ENCODE measurements around the gene RBM33.
"Not testable (repeated sequence)": the region's sequence is repeated elsewhere in the genome, so short reads cannot be mapped to it uniquely, and the experiment has no call there.

The RBM33 gene

GRCh38 chr7:155688237-155688636 lies 43.8 kb downstream of the RBM33 start:
- H3K18ac ChIP-seq (ENCODE audit: low read length); H3K4me1 ChIP-seq (ENCODE audit: control insufficient read depth in 2 of 2, insufficient read depth in 1 of 2, low read depth in 1 of 2, low read length in 2 of 2); H3K23ac ChIP-seq (ENCODE audit: low read depth, low read length, poor library complexity); H2BK5ac ChIP-seq (ENCODE audit: low read length); H3K9ac ChIP-seq (ENCODE audit: low read depth, low read length, poor library complexity); H2AK5ac ChIP-seq (ENCODE audit: low read depth, low read length); H2BK15ac ChIP-seq (ENCODE audit: low read length); DNase-seq (ENCODE audit: low spot score); H3K4me3 ChIP-seq (ENCODE audit: low read length in 2 of 2); H3K4ac ChIP-seq (ENCODE audit: low read length); H2BK12ac ChIP-seq (ENCODE audit: low read length); H4K8ac ChIP-seq (ENCODE audit: low read depth, low read length); H3K9me3 ChIP-seq (replicated peaks in 1 of 2; ENCODE audit: control insufficient read depth in 2 of 2, insufficient read depth in 1 of 2, low read depth in 1 of 2, low read length in 2 of 2); H3K27me3 ChIP-seq (ENCODE audit: control insufficient read depth in 3 of 3, insufficient read depth in 3 of 3, low read depth in 1 of 3, low read length in 3 of 3); H2AFZ ChIP-seq (ENCODE audit: low read length); H3K4me2 ChIP-seq (ENCODE audit: insufficient read depth, low read length, poor library complexity, severe bottlenecking); H3K14ac ChIP-seq (ENCODE audit: low read length); H3K79me1 ChIP-seq (ENCODE audit: low read depth, low read length); H4K91ac ChIP-seq (ENCODE audit: low read depth, low read length, poor library complexity); H2BK120ac ChIP-seq (ENCODE audit: low read depth, low read length); H3K27ac ChIP-seq (replicated peaks; ENCODE audit: low read length): not testable (repeated sequence)
- no CpG with 5 or more reads among the region's 2 CpGs for WGBS, 2 donors (ENCODE audit: extremely low coverage in 2 of 2, insufficient read length in 2 of 2, insufficient replicate concordance in 1 of 2)
- peaks cover 4 to 45% of the 10 kb centered on the region in 2 donors for H3K36me3 ChIP-seq (replicated peaks in 1 of 2; ENCODE audit: control insufficient read depth in 2 of 2, insufficient read depth in 2 of 2, low read length in 2 of 2)

- H4K91ac ChIP-seq (ENCODE audit: low read depth, low read length, poor library complexity); H3K9ac ChIP-seq (ENCODE audit: low read depth, low read length, poor library complexity); H3K4me1 ChIP-seq (ENCODE audit: control insufficient read depth in 2 of 2, insufficient read depth in 1 of 2, low read depth in 1 of 2, low read length in 2 of 2); H3K27me3 ChIP-seq (ENCODE audit: control insufficient read depth in 3 of 3, insufficient read depth in 3 of 3, low read depth in 1 of 3, low read length in 3 of 3); H2AK5ac ChIP-seq (ENCODE audit: low read depth, low read length); H4K8ac ChIP-seq (ENCODE audit: low read depth, low read length); H3K9me3 ChIP-seq (replicated peaks in 1 of 2; ENCODE audit: control insufficient read depth in 2 of 2, insufficient read depth in 1 of 2, low read depth in 1 of 2, low read length in 2 of 2); H2BK5ac ChIP-seq (ENCODE audit: low read length); H3K27ac ChIP-seq (replicated peaks; ENCODE audit: low read length); H2BK15ac ChIP-seq (ENCODE audit: low read length); H3K4ac ChIP-seq (ENCODE audit: low read length); H3K79me1 ChIP-seq (ENCODE audit: low read depth, low read length); DNase-seq (ENCODE audit: low spot score); H2AFZ ChIP-seq (ENCODE audit: low read length); H3K18ac ChIP-seq (ENCODE audit: low read length); H3K4me3 ChIP-seq (ENCODE audit: low read length in 2 of 2); H3K23ac ChIP-seq (ENCODE audit: low read depth, low read length, poor library complexity); H2BK120ac ChIP-seq (ENCODE audit: low read depth, low read length); H3K14ac ChIP-seq (ENCODE audit: low read length); H2BK12ac ChIP-seq (ENCODE audit: low read length); H3K4me2 ChIP-seq (ENCODE audit: insufficient read depth, low read length, poor library complexity, severe bottlenecking): not testable (repeated sequence)
- peaks cover 1 to 34% of the 10 kb centered on the region in 2 donors for H3K36me3 ChIP-seq (replicated peaks in 1 of 2; ENCODE audit: control insufficient read depth in 2 of 2, insufficient read depth in 2 of 2, low read length in 2 of 2)
- no CpG with 5 or more reads among the region's 3 CpGs for WGBS, 2 donors (ENCODE audit: extremely low coverage in 2 of 2, insufficient read length in 2 of 2, insufficient replicate concordance in 1 of 2)
Observed at GRCh38 chr7:155690655-155691054, 46.2 kb downstream of the RBM33 start.

- DNase-seq (ENCODE audit: low spot score), result no peak
- Histone ChIP-seq H3K4me3 (ENCODE audit: low read length in 2 of 2) (no peak overlapping the region), H3K79me1 (ENCODE audit: low read depth, low read length) (peaks cover 3% of the 10 kb centered on the region), H4K8ac (ENCODE audit: low read depth, low read length) (no peak overlapping the region), H3K23ac (ENCODE audit: low read depth, low read length, poor library complexity) (no peak overlapping the region), H3K27me3 (ENCODE audit: control insufficient read depth in 3 of 3, insufficient read depth in 3 of 3, low read depth in 1 of 3, low read length in 3 of 3) (no peaks in the 10 kb centered on the region), H3K4ac (ENCODE audit: low read length) (no peak overlapping the region), H3K4me1 (ENCODE audit: control insufficient read depth in 2 of 2, insufficient read depth in 1 of 2, low read depth in 1 of 2, low read length in 2 of 2) (peaks cover 0 to 3% of the 10 kb centered on the region in 2 donors), H3K36me3 (replicated peaks in 1 of 2; ENCODE audit: control insufficient read depth in 2 of 2, insufficient read depth in 2 of 2, low read length in 2 of 2) (peaks cover 1 to 34% of the 10 kb centered on the region in 2 donors), H2AK5ac (ENCODE audit: low read depth, low read length) (no peak overlapping the region), H2AFZ (ENCODE audit: low read length) (no peak overlapping the region), H3K9me3 (replicated peaks in 1 of 2; ENCODE audit: control insufficient read depth in 2 of 2, insufficient read depth in 1 of 2, low read depth in 1 of 2, low read length in 2 of 2) (no peaks in the 10 kb centered on the region), H3K27ac (replicated peaks; ENCODE audit: low read length) (no peak overlapping the region), H4K91ac (ENCODE audit: low read depth, low read length, poor library complexity) (no peak overlapping the region), H3K4me2 (ENCODE audit: insufficient read depth, low read length, poor library complexity, severe bottlenecking) (no peak overlapping the region), H3K18ac (ENCODE audit: low read length) (no peak overlapping the region), H3K9ac (ENCODE audit: low read depth, low read length, poor library complexity) (no peak overlapping the region), H2BK5ac (ENCODE audit: low read length) (no peak overlapping the region), H2BK120ac (ENCODE audit: low read depth, low read length) (no peak overlapping the region), H3K14ac (ENCODE audit: low read length) (no peak overlapping the region), H2BK12ac (ENCODE audit: low read length) (no peak overlapping the region), H2BK15ac (ENCODE audit: low read length) (no peak overlapping the region)
- WGBS, 2 donors (ENCODE audit: extremely low coverage in 2 of 2, insufficient read length in 2 of 2, insufficient replicate concordance in 1 of 2), result no CpG with 5 or more reads among the region's 5 CpGs
Observed at GRCh38 chr7:155692317-155692716, 47.9 kb downstream of the RBM33 start.

GRCh38 chr7:155693826-155694225 lies 49.4 kb downstream of the RBM33 start:
- Histone ChIP-seq H2BK12ac (ENCODE audit: low read length) (no peak overlapping the region), H2BK120ac (ENCODE audit: low read depth, low read length) (no peak overlapping the region), H3K23ac (ENCODE audit: low read depth, low read length, poor library complexity) (no peak overlapping the region), H3K27ac (replicated peaks; ENCODE audit: low read length) (no peak overlapping the region), H3K4me3 (ENCODE audit: low read length in 2 of 2) (no peak overlapping the region), H4K91ac (ENCODE audit: low read depth, low read length, poor library complexity) (no peak overlapping the region), H3K14ac (ENCODE audit: low read length) (no peak overlapping the region), H3K9me3 (replicated peaks in 1 of 2; ENCODE audit: control insufficient read depth in 2 of 2, insufficient read depth in 1 of 2, low read depth in 1 of 2, low read length in 2 of 2) (no peaks in the 10 kb centered on the region), H3K36me3 (replicated peaks in 1 of 2; ENCODE audit: control insufficient read depth in 2 of 2, insufficient read depth in 2 of 2, low read length in 2 of 2) (peaks cover 1 to 43% of the 10 kb centered on the region in 2 donors), H3K9ac (ENCODE audit: low read depth, low read length, poor library complexity) (no peak overlapping the region), H3K4me2 (ENCODE audit: insufficient read depth, low read length, poor library complexity, severe bottlenecking) (no peak overlapping the region), H2BK15ac (ENCODE audit: low read length) (no peak overlapping the region), H2AK5ac (ENCODE audit: low read depth, low read length) (no peak overlapping the region), H4K8ac (ENCODE audit: low read depth, low read length) (no peak overlapping the region), H2BK5ac (ENCODE audit: low read length) (no peak overlapping the region), H3K18ac (ENCODE audit: low read length) (no peak overlapping the region), H2AFZ (ENCODE audit: low read length) (no peak overlapping the region), H3K4me1 (ENCODE audit: control insufficient read depth in 2 of 2, insufficient read depth in 1 of 2, low read depth in 1 of 2, low read length in 2 of 2) (peaks cover 0 to 3% of the 10 kb centered on the region in 2 donors), H3K79me1 (ENCODE audit: low read depth, low read length) (peaks cover 3% of the 10 kb centered on the region), H3K4ac (ENCODE audit: low read length) (no peak overlapping the region), H3K27me3 (ENCODE audit: control insufficient read depth in 3 of 3, insufficient read depth in 3 of 3, low read depth in 1 of 3, low read length in 3 of 3) (no peaks in the 10 kb centered on the region)
- DNase-seq (ENCODE audit: low spot score), result no peak
- no CpG with 5 or more reads among the region's 5 CpGs for WGBS, 2 donors (ENCODE audit: extremely low coverage in 2 of 2, insufficient read length in 2 of 2, insufficient replicate concordance in 1 of 2)
